HG02610 (cell line): ENCODE data around the gene AMER2.
"Not testable (repeated sequence)": the region's sequence is repeated elsewhere in the genome, so short reads cannot be mapped to it uniquely, and the experiment has no call there.

Source experiments
- ATAC-seq: cut with Tn5 transposase; IDR thresholded peaks from one replicate; pipeline ENCODE4 v1.9.1; 2021; ENCODE audit warnings: mild to moderate bottlenecking, moderate library complexity; ENCODE audit not compliant: unreplicated experiment

AMER2 gene

DNA sequence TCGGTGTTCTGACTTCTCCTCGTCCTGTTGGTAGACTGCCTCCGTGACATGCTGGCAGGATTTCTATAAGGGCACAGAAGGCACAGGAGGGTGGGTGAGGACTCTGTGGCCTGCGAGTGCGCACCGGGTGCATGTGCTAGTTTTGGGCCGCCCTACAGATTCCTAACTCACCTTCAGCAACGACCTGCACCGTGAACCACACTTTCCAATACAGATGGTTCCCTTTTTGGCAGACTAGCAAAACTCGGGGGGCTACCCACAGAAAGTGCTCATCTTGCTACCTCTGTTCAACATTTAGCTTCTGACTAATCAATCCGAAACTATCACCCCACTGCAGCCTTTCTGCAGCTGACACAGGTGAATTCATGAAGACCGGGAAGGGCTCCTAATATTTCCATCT lies 14.1 kb upstream of the AMER2 start:
- ATAC-seq: no peak

DNA sequence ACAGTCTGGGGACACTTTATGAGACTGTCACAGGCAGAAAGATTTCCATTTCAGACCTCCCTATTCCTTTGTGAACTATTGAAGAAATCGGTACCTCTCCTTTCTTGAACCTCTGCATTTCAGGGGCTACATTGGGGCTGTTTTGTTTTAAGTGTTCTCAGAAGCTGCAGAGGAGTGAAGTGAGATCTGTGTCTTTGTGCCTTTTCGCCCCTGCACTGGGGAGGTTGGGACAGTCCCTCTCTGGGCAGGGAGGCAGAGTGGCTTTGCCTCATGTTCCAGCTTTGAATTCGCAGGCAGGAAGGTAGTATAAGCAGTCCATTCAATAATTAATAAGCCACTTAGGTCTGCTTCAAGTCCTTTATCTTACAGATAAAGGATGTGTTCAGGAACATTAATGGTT lies 9.5 kb upstream of the AMER2 start:
- peak; percentile 29 for ATAC-seq

DNA sequence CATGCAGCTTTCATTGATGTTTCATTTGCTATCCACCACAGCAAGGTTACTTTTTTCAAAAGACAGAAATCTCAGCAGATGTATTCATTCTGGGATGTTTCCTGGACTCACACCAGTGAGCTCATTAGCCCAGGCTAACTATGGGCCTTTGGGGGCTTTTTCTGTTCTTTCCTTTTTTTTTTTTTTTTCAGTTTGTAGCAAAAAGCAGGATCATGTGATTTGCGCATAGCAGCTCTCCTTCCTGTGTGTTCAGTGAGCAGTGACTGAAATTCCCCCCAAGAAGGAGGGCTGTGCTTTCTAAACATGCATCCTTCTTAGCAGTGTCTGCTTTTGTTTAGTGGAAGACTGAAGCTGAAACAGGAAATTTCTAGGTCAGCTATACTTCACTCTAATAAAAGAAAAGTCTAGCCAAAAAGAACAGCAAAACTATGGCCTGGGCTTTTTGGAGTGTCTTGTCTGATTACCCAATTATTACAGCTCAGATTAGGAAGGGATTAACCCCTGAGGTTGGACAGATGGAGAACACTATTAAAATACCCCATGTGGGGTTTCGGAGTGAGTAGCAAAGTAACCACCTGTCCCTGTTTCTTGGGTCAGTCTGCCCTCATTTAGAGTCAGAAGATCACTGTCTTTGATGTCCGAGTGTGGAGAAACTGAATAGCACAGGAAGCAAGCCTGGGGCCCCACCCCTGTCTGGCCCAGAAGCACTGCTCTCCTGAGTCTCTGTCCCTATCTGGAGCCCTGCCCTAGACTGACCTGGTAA lies 8.9 kb upstream of the AMER2 start:
- ATAC-seq: peak; percentile 83

DNA sequence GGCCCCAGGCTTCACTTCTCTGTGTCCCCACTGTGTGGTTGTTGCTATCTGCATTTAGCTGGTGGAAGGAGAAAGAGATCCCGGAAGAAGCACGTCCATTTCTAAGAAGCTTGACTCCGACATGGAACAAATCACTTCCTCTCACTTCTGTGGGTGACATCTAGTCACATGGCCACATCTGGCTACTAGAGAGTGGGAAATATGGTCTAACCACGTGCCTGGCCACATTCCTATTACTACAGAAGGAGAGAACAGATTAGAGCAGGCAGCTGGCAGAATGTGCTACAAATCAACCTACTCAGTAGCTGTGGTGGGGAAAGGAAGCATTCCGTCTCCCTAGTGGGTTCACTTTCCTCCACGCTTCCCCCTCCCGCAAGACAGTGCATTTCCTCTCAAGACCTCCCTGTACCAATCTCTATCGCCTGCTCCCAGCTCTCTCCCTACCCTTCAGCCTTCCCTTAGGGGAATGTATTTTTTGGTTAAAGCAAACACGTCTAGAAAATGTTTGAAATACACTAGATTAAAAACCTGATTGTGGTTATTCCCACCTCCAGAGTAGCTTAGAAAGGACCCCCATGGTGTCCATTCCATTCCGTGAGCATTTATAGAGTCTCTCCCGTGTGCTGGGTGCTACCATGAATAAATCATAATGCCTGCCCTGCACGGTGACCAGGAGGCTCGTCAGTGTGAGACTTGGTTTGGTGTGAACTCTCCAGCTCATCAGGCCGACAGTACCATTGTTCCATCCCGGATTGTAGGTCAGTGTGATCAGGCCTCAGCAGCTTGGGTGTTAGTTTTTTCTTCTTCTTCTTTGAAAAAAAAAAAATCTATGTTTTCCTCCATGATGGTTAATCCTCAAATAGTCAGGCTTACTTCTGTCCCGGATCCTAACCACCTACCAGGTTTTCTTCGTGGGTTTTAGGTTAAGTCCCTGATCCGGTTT lies 8.0 kb upstream of the AMER2 start:
- no peak for ATAC-seq

DNA sequence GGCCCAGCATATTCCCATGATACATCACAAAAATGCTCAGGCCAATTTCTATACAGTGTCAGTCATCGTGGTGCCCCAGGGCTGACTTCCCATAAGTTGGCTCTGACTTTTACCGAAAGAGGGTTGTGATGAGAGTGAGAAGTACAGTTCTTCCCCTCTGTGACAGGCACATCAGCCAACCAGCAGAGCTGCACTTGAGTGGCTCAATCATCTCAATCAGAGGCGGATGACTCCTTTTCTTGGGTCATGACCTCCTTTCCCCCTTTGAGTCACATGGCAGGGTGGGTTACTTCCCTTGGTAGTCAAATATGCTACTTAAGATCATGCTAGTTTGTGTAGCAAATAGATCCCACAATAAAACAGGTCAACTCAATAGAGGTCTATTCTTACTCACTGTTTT lies 6.9 kb upstream of the AMER2 start:
- ATAC-seq: no peak

DNA sequence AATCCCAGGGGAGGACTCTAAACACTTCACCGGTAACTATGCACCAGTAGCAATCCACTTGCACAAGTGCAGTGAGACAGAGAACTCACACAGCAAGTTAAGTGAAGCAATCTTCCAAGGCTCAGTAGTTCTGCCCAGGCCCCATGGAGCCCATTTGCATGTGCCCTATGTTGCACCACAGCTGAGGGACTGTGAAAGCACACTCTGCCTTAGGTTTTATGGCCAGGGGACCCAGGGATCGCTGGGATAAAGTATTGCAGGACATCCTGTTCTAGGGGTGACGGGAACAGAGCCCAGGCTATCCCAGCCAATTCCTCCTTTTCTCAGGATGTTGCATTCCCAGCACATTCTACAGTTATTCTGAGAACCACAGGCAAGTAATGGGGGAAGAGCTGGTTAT lies 6.0 kb upstream of the AMER2 start:
- no peak for ATAC-seq

DNA sequence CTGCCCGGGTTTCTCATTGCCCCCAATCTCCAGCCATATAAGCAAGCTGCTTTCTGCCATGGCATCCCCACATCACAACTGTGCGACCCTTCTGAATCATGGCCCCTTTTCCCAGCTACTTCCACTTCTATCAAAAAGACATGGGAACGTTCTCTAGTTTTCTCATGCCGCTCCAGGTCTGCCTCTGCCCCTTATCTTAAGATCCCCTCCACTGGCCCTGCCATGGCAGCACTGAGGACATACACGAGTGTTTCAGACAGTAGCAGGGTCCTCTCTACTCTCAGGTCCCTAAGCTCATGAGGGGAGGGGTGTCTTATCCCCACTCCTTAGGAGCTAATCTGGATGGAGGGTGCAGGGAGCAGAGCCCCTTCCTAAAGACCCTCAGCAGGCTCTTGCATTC lies 5.5 kb upstream of the AMER2 start:
- ATAC-seq: no peak

DNA sequence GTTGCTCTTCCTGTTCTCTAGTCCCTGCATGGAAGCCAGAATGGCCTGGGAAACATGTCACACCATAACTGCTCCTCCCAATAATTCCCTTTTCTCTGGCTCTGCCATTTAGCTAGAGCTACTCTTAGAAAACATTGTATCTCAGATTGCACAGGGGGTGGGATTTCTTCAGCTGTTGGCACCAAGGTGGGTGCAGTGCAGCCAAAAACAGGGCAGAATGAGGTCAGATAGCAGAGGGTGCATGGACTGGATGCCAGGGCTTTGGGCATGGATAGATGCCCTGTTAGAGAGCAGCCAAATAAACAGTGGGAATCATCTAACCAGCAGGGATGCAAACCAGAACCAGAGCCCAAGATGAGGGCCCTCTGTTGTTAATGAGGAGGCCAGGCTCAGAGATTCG lies 4.9 kb upstream of the AMER2 start:
- no peak for ATAC-seq

DNA sequence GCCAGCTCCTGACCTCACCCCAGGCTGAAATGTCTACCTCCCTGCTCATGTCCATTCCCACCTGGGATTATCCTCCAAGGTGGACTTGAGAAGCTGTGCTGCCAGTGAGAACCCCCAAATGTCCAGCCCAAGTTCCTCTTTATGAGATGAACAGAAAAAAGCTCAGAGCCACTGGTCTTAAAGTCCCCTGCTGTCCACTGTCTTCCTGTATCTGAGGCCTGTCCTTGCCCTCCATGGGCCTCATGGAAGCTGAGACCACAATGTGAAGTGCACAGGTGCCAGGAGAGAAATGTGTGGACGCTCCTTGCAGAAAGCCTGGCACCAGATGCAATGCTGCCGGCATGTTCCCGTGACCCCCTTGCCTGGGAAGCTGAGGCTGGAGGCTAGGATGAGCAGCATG lies 3.3 kb upstream of the AMER2 start:
- no peak for ATAC-seq

DNA sequence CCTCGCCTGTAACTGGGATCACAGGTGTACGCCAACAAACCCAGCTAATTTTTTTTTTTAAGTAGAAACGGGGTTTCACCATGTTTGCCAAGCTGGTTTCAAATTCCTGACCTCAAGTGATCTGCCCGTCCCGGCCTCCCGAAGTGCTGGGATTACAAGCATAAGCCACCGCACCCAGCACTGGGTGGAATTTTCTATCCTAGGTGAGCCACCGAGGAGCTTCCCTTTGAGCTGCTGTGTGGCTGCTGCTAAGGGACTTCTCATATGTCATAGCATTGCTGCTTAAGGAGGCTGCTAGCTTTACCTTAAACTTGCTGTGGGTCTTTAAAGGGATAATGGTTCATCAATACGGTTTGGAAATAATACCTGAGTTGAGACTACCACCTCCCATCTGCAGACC lies 2.9 kb upstream of the AMER2 start:
- no peak for ATAC-seq

DNA sequence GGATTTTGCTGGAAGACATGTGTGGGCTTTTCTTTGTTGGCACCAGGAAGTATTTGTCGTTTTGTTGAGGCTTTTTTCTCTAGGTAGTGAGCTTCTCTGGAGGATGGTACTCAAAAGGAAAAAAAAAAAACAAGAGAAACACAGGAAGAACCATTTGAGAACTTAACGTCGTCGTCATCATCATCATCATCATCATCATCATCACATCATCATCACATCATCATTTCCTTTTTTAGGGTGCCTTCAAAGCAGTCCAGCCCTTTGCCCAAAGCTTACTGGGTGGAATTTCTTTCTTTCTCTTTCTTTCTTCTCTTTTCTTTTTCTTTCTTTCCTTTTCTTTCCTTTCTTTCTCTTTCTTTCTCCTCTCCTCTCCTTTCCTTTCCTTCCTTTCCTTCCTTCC lies 2.2 kb upstream of the AMER2 start:
- ATAC-seq: no peak

DNA sequence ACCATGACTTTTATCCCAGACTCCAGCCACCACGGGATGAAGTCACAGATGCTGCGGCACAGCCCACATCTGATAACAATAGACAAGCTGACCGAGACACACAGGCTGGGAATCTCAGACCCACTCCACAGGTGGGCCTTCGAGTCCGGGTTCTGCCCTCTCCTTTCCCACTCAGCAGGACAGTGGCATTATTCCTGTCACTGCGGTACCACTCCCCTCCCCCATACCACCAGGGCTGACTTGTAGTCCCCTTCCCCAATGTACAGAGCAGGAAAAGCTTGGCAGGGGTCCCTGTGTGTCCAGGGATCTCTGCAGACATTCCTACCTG lies 179 bp upstream of the AMER2 start:
- ATAC-seq: no peak

DNA sequence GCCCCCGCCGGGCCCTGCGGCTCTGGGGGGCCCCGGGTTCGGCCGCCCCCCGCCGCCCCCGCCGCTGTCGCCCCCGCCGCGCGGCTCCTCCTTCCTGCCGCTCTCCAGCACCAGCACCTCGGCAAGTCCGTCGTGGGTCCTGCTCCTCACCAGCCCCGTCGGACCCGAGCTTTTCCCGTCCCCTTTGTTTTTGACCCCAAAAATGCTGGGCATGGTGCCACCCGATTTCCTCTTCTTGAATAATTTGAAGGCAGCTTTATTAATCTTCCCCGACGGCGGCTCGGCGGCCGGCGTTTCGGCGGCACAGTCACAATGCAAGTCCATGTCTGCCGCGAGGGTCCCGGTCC lies 945 bp downstream of the AMER2 start:
- ATAC-seq: no peak

DNA sequence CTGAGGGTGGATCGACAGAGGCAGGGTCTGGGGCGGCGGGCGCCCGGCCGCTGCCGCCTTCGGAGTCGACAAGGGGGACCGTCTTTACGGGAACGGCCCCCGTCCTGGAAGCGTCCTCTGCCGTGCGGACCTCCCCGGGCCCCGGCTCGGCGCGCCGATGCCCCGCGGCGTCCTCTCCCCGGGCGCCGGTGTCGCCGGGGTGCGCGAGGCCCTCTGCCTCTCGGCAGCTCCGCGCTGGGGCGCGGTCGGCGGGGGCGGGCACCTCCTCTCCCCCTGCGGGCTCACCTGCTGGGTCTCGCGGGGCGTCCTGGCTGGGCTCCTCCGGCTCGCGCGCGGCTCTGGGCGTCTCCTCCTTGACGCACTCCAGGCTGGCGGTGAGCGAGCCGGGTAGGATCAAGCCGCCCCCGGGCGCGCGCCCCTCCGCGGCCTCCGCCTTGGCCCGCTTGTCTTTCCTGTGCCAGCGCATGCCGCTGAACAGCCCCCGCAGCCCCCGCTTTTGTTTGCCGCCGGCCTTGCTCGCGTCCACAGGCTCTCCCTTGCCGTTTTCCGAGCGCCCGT lies 1.5 kb downstream of the AMER2 start:
- ATAC-seq: no peak

DNA sequence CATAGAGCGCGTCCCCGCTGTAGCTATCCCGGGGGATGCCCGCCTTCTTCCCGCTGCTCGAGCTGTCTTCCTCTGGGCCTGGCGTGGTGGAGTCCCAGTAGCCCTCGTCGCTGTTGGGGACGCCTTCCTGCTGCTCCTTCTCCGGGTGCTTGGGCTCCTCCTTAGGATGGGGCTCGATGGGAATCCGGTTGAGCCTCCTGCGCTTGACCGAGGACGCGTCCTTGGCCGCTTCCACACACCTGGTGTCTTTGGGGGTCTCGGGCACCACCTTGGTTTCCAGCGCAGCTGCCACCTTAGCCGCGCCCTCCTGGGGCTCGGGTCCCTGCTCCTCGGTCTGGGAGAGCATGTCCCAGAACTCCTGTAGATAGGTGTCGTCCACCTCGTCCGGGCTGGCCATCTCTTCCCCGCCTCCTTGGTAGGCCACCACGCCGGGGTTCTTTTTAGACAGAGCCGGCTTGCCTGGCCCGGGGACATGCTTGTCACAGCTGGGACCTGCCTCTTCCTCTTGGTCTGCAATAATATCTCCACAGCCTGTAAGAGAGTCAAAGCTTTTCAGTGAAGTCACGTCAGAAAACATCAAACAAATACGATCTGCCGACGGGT lies 2.0 kb downstream of the AMER2 start:
- no peak for ATAC-seq

DNA sequence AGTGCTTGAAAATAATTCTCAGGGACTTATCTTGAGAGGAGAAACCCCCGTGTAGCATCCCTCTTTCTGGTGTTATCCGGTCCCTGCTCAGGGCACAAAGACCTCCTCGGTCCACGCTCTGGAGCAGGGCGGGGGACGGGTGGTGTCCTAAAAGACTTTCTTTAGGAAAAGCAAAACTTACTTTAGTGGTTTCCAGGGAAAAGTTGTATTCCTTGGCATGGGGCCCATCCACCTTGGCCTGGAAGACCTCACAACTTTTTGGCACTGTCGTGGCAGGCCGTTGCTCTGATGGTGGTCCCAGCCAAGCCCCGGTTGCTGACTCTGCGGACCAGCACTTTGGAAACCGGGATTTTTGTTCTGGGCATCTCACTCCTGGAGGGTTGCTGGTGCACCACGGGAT lies 2.7 kb downstream of the AMER2 start:
- no peak for ATAC-seq

DNA sequence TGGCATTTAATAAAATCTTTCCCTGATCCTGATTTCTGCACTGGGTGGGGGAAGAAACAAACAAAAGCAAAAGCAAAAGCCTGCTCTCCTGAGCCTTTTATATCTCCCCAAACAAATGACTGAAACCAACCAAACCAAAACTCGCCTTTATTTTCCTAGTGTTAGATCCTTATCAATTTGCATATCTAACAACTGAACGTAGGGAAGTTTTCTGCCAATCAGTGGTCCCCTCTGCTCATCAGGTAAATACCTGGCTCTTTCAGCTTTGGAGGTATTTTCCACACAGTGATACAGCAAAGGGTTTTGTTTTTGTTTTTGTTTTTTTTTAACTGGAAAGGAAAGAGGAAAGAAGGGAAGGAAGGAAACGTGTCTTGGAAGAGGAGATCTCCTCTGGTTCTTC lies 3.3 kb downstream of the AMER2 start:
- no peak for ATAC-seq

DNA sequence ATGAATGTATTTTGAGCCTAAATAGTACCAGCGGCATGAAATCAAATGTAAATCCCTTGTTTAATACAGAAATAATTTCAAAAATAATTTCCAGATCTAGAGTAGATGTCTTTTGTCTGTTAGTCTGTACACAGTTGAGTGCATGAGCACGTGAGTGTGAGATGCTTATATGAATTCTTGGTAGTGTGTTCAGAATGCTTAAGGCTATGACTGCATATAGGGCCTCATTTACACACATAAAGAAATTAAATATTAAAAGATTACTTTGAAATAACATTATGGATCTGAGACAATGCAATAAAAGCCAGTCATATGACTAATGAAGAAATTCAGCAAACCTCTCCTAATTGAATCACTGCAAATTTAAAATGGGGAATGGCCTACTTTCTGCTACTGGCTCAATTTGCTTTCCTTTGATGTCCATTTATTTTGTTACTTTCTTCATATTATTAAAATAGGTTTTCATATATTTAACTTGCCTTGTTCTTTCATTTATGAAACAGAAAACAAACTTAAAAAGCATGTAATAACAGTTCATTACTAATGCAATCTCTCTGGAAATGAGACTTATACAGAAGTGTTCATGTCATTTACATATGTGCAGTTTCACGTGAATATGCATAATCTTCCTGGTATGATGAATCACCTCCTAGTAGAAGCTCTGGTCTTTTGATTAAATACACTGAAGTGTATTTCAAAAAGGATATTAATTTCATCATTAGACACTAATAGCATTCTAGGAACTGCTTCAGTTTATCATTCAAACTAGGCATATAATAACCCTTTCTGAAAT lies 4.5 kb downstream of the AMER2 start:
- ATAC-seq: no peak

DNA sequence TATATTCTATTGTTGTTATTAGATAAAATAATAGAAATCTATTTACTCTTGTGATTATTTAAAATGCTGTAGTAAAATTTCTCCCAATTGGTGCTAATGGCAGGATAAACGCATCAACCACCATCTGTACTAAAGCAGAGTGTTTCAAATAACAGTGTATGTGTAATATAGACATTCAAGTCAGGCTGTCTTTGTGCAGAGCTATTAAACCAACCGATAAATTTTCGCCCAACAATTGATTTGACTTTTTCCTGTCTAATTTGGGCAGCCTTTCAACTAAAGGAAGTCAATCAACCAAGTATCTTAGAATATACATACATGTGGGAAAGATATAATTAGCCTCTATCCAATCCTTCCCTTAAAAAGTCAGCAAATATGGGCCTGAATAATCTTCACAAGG lies 5.8 kb downstream of the AMER2 start:
- no peak for ATAC-seq

DNA sequence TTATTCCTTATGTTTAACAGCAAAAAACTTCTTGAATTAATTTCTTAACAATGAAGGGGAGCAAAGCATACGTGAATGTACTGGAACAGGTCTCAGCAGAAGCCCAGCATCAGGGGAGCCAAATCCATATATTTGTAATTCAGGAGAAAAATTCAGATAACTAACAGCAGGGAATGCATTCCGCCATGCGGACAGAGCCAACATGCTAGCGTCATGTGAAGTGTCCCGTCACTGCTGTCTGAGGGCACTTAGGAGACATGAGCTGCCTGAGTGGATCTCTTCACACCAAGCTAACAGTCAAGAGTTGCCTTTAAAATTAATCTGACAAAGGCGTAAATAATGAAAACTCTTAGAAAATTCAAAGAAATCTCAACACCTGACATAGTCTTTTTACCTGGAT lies 6.4 kb downstream of the AMER2 start:
- ATAC-seq: no peak

DNA sequence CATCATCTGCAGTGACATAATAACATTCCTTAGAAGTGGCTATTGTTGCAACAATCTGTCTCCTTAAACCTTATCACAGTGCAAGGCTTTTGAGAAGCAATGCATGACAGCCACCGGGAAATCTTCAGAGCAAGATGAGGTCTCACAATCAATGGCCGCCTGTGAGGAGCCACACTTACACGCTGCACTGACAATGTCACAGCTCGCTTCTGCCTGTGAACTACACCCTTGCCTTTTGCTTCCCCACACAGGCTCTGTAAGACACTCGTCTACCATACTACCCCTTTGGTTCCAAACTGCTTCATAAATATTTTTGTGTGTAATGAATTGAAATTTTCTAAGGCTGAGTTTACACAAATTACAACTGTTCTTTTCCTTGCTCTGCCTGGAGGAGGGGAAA lies 6.9 kb downstream of the AMER2 start:
- not testable (repeated sequence) for ATAC-seq
